AML-193 (cell line): Measurements from ENCODE around the gene SCARF2.
"Not testable (repeated sequence)": the region's sequence is repeated elsewhere in the genome, so short reads cannot be mapped to it uniquely, and the experiment has no call there.

ENCODE experiments used
- DNase-seq, 2 experiments: peaks; one replicate each; lab custom pipeline; 2025; lab: John Stamatoyannopoulos, UW

The SCARF2 gene

DNA sequence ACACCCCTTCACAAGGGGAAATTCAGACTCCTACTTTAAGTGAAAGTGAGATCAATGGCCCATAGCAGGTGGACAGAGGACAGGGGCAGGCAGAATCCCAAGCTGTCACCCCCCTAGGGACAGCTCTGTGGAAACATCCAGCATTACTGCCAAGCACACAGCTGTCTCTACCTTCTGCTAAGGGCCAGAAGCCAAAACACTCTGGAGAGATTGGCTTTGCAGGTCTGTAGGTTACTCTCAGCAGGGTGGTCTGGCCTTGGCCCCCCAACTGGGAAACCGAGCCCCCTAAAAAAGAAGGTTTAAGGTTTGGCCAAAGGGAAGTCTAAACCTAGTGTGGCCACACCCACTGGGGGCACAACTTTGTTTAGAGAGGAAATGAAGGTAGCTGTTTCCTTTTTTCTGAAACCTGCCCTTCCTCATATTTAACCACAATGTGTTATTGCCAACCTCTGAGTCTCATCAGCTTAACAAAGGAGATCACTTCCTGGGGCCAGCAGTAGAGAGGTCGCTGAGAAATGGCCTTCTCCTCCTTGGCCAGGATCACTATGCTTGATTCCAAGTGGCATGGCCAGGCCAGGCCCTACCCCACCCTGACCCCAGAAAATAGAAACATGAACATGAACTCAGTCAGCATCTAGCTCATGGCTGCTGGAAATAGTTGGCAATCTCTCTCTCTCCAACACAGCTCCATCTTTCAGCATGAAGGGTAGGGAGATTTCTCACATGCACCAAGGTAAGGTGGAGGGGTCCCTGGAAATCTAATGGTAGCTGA lies 25.9 kb upstream of the SCARF2 start:
- peak; percentile 82 to 86 for DNase-seq

GRCh38 chr22:20459862-20460261 lies 22.2 kb upstream of the SCARF2 start:
- no peak for DNase-seq

DNA sequence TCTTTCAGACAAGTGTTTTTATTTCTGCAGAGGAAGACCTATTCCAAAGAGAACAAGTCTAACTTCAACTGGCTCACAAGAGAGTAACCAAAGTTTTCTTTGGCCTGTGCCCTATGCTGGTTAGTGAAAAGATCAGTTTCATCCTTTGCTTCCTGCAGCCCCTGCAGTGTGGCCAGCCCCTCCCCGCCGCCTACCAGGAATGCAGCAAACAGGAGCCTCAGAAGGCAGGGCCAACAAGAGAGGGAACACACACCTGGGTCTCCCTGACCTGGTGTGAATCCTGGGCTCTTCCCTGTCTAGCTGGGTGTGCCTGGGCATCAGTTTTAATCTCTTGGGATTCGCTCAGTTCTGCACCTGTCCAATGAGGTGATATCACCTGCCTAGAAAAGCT lies 21.5 kb upstream of the SCARF2 start:
- no peak for DNase-seq

GRCh38 chr22:20458530-20459151 lies 21.0 kb upstream of the SCARF2 start:
- DNase-seq: no peak

DNA sequence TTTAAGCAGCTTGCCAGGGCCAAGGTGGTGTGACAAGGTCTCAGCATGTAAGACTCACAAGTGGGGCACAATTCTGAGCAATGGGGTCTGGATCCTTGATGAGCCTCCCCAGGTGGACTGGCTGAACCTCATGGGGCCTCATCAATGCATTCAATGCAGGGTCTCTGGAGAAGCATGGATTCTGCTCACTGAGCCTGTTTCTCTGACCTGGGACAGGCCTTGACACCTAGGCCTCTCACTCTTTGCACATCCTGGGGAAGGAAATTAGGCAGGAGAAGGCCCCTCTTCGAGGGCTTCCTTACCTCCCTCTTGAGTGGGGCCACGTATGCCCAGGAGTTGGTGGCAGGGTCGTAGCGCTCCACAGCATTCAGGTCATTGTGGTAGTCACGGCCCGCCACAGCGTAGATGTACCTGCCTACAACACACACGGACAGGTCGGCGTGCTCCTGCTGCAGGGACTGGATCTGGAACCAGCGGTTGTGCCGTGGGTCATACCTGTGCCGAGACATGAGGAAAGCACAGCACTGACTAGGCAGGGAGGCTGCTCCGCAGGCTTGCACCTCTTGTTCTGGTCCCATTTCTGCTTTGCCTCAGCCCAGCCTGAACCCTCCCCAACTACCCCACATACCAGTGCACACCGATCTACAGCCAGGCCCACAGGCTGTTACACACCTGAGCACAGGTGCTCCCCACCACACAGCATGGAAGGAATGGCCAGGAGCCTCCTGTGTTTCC lies 20.0 kb upstream of the SCARF2 start:
- DNase-seq: no peak

- DNase-seq: no peak
Observed at GRCh38 chr22:20456722-20457076, 19.1 kb upstream of the SCARF2 start.

DNA sequence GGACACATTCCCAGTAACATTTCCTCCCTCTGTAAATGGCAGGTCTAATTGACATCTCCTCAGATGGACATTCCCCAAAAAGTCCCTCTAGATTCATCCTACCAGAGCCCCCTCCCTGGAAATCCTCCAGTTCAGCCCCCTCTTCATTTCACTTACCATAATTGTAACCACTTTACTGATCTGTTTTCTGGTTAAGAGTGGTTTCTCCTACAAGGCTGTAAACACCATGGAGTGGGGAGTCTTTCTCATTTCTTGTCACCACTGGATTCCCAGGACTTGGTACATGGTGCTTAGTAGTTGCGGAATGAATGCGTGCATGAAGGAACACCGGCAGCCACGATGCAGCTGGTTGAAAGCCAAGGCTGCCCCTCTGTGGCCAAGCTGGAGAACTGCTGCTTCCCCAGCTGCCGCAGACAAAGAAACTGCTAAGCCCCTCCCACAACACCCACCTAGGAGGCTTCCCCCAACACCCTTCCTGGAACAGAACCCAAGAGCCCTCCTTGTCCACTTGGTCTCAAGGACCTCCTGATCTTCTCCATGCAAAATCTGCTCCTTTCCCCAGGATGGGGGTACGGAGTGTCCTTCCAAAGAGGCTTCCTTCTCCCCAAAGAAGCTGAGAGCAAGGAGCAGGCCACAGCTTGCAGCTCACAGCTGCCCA lies 18.6 kb upstream of the SCARF2 start:
- peak; percentile 64 to 67 for DNase-seq

DNA sequence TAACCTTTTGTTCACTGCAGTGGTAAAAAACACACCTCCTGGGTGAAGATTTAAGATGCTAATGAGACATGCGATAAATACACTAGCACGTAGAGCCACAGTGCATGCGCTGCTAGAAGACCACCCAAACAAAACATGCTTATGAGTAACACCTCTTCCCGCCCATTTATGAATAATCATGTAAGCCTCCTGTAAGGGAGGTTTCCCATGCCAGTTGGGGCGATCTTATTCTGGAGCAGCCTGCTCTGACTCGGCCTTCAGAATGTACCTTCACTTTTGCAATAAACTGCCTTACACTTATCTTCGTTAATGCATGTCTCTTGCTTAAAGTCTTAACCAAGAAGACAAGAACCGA lies 18.1 kb upstream of the SCARF2 start:
- DNase-seq: no peak

- DNase-seq: no peak
Observed at GRCh38 chr22:20453222-20453621, 15.6 kb upstream of the SCARF2 start.

GRCh38 chr22:20451920-20452319 lies 14.3 kb upstream of the SCARF2 start:
- DNase-seq: no peak

GRCh38 chr22:20451129-20451778 lies 13.6 kb upstream of the SCARF2 start:
- not testable (repeated sequence) for DNase-seq

GRCh38 chr22:20450551-20450906 lies 12.9 kb upstream of the SCARF2 start:
- no peak for DNase-seq

DNA sequence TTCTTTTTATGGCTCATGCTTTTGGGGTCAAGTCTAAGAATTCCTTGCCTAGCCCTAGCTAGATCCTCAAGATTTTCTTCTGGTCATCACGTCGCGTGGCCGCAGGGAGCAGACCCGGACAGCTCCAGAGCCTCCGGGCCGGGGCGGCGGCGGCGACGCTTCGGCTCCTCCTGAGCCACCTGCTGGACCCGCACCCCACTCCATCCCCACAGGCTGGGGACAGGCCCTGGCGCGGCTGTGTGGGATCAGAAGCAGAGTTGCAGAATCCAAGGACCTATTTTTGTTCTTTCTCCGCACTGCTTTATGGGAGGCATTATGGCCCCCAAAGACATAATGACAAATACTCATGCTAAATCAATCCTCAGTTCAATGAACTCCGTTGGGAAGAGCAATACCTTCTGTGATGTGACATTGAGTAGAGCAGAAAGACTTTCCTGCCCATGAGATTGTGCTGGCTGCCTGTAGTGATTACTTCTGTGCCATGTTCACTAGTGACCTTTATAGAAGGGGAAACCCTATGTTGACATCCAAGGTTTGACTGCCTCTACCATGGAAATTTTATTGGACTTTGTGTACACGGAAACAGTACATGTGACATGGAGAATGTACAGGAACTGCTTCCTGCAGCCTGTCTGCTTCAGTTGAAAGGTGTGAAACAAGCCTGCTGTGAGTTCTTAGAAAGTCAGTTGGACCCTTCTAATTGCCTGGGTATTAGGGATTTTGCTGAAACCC lies 12.4 kb upstream of the SCARF2 start:
- DNase-seq: no peak

- DNase-seq: no peak
Observed at GRCh38 chr22:20448630-20449029, 11.0 kb upstream of the SCARF2 start.

DNA sequence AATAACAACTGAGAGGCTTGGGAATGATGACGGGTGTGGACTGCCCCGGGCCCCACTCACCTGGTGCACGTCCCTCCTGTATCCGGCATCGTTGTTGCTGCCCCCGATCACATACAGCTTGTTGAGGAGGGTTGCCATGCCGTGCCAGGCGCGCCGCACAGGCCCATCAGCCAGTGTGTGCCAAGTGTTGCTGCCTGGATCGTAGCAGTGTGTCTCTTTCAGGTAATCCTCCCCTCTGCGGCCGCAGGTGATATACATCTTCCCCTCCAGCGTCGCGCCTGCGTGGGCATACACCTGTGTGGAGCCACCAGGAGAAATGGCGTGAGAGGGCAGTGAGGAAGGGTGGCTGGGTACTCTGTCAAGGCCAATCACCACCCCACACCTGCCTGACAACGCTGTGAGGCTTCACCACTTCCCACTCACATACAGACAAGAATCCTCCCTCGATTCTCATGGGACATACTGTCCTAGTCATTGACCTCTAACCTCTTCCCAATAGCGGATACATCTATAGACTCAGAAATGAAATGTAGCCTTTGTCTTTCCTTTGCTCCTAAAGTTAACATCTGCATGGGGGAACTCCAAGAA lies 8.9 kb upstream of the SCARF2 start:
- no peak for DNase-seq

DNA sequence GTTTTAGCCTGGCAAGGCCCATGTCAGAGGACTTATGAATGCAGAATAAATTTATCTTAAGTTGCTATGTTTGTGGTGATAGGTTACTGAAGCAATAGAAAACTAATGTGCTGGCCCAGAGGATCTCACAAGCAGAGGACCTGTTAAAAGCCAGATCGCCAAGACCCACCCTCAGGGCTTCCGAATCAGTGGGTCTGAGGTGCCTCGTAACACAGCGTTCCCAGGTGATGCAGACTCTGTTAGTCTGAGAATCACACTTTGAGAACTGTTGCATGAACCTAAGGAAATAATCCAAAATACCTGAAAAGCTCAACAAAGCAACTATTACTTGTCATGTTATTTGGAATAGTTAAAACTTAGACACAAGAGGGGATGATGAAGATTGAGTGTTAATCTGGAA lies 6.7 kb upstream of the SCARF2 start:
- no peak for DNase-seq

DNA sequence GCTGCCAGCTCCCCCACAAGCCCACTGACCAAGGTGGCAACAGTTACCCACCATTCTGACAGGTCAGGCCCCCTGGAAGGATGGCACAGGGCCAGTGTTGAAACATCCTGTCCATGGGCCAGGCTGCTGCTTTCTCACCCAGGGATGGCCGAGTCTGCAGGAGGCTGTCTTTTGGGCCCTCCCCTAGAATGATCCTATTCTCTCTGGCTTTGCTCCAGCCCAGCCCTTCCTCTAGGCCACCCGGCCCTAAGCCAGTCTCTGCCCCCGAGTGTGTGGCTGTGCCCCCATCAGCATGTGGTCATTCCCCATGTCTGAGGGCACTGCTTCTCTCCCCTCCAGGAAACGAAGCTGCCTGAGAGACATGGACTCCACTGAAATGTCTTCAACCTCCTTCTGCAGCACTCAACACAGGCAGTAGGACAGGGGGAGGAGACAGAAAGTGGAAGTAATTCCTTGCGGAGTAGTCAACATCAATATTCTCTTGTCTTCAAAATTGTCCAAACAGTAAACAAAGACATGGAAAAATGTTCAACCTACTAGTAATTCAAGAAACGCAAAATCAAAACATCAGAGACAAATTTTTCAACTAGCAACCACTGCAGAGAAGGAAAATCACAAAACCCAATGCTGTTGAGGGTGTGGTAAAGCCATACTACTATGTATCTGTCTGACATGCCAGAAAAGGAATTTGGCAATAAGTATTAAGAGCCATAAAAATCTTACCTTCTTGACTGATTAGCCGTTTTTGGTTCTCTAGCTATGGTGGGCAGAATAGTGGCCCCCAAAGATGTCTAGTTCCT lies 5.1 kb upstream of the SCARF2 start:
- DNase-seq: no peak

DNA sequence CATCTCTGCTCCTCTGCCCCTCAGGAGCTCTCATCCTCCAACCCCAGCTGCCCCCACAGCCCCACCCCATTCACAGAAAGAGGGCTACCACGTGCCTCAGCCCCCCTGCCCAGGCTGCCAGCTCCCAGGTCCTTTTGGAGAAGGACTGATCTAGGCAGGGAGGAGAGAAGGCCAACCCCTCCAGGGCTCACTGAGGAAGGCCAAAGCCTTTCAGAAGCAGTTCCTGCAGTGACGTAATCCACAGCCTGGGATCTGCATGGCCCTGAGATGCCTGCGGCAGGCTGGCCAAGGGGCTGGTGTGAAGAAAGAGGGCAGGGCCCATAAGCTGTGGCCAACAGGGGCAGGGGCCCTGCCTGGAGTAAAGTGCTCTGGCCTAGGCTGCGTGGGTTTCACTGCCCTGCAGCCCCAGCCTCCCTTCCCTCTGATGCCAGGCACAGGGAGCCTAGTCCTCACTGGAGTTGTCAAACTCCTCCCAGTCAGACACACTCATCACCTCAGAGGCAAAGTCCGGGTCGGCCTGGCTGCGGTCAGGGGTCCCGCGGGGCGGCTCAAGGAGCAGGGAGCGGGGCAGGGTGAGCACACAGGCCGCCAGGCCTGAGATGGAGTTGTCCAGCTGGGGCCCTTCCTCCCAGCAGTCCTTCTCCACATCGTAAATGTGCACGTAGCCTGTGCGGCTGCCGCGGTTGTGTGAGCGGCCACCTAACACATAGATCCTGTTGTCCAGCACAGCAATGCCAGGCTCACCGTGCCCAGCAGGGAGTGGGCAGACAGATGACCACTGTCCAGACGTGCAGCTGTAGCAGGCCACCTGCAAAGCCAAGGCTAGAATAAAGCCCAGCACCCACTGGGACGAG lies 4.2 kb upstream of the SCARF2 start:
- DNase-seq: peak; percentile 18 to 33
